Inferior parietal cortex (tissue), 1 donor: ENCODE results near the gene SHISA7.

Source experiments
- DNase-seq: peaks from one replicate; pipeline ENCODE4 v3.0.0-alpha.2; 2016; ENCODE audit errors: extremely low spot score

The SHISA7 gene

GRCh38 chr19:55389386-55390317, 53.4 kb downstream of the SHISA7 start:
- no peak for DNase-seq

- DNase-seq = no peak
Observed at GRCh38 chr19:55387736-55388497, 55.2 kb downstream of the SHISA7 start.

- DNase-seq = no peak
Observed at GRCh38 chr19:55386493-55386971, 56.6 kb downstream of the SHISA7 start.

GRCh38 chr19:55385724-55386492, 57.2 kb downstream of the SHISA7 start, which contains the start of gene RPL28:
TSS of gene RPL28 (plus strand) at chr19:55385932. CDS start at chr19:55386358, 426 bp downstream.
- DNase-seq = peak; percentile 100

GRCh38 chr19:55384920-55385723, 58.0 kb downstream of the SHISA7 start:
- peak; percentile 97 for DNase-seq

- DNase-seq = no peak
Observed at GRCh38 chr19:55384131-55384919, 58.8 kb downstream of the SHISA7 start, which contains the start of gene TMEM238. TSS of gene TMEM238 (minus strand) at chr19:55384292. CDS start at chr19:55384259, 33 bp downstream.

GRCh38 chr19:55383279-55384130, 59.6 kb downstream of the SHISA7 start:
- peak; percentile 54 for DNase-seq

GRCh38 chr19:55382522-55383054, 60.5 kb downstream of the SHISA7 start:
- DNase-seq = no peak

GRCh38 chr19:55382013-55382412, 61.1 kb downstream of the SHISA7 start:
- DNase-seq = no peak

- DNase-seq = no peak
Observed at GRCh38 chr19:55379174-55379573, 63.9 kb downstream of the SHISA7 start.
